ENCODE results near the gene RHD. TPM values are rescaled to one million over a fixed set of nuclear protein-coding genes. Genes with fewer than 3 reads are reported as not detected.

The RHD gene
- total and polyA plus RNA-seq, 2 of the 4 experiments (the other 2 are of a cell fraction): not detected

GRCh38 chr1:25247024-25247828 is 25.1 kb upstream of the RHD start, which contains the start of gene RSRP1:
Gene RSRP1, minus strand, starts transcription at chr1:25247454. Its CDS starts 491 bp downstream, at chr1:25246963.
- H2BK20ac ChIP-seq (ENCODE audit: low read depth, low read length): no peak within 1 kb of the TSS
- intact Hi-C loops (cut with micrococcal nuclease): loop anchor here (5.0 to 10.0 kb wide), 2 partner anchors 95 to 568 kb away; partner anchors contain the start of gene MTFR1L
- H3K23ac ChIP-seq (ENCODE audit: low read depth, low read length): peak within 1 kb of the TSS; percentile 94
- ChIA-PET CTCF (no interaction called here), POLR2A (ENCODE audit: unreplicated experiment) (interaction anchor here (0.5 to 1.4 kb wide), 4 partner anchors 11 to 185 kb away, joined by 3 to 12 read pairs (median 6); partner anchors contain the start of gene SYF2)
- DNase-seq (peak; percentile 95), ATAC-seq (ENCODE audit: low read depth) (peak; percentile 93)
- WGBS, 2 experiments (ENCODE audit: extremely low coverage in 2 of 2, insufficient read length in 1 of 2): 0% methylated on average over 40 of the region's 79 CpGs; no CpG with 5 or more reads in 1 of the 2 experiments
- peak within 1 kb of the TSS; percentile 97 for H3K14ac ChIP-seq (replicated peaks; ENCODE audit: low read depth, low read length)
- H4K8ac ChIP-seq (ENCODE audit: low read depth in 2 of 2, low read length in 2 of 2): peak within 1 kb of the TSS; percentile 49 to 97
- peak within 1 kb of the TSS; percentile 78 for H3K18ac ChIP-seq (ENCODE audit: low read depth, low read length)
- H3K4me2 ChIP-seq (ENCODE audit: low read depth, low read length): peak within 1 kb of the TSS; percentile 96
- peak within 1 kb of the TSS; percentile 45 for H2BK120ac ChIP-seq (ENCODE audit: low read depth, low read length)
- peak; percentile 82 for TF ChIP-seq CHD1 (IDR thresholded peaks at IDR 0.05; ENCODE audit: low read depth, low read length)
- peak; percentile 100 for TF ChIP-seq POLR2A (IDR thresholded peaks at IDR 0.05; ENCODE audit: low read depth, low read length)
- 0 out of 2 replicates have a peak, but pooled peaks have one; percentile 24 for TF ChIP-seq NFE2L2 (IDR thresholded peaks at IDR 0.05; ENCODE audit: low read depth, low read length)
- TF ChIP-seq FOS (IDR thresholded peaks at IDR 0.05; ENCODE audit: low read depth, low read length): no peak
- TF ChIP-seq BHLHE40 (IDR thresholded peaks at IDR 0.05; ENCODE audit: low read depth, low read length): peak; percentile 52
- peak; percentile 72 for TF ChIP-seq MXI1 (IDR thresholded peaks at IDR 0.05; ENCODE audit: borderline replicate concordance, low read depth, low read length)
- no peak for TF ChIP-seq SMC3 (IDR thresholded peaks at IDR 0.05; ENCODE audit: low read depth, low read length)
- TF ChIP-seq MAZ (IDR thresholded peaks at IDR 0.05; ENCODE audit: borderline replicate concordance, low read depth, low read length): peak; percentile 40; the same call in 1 of the 2 replicates
- TF ChIP-seq RFX5 (IDR thresholded peaks at IDR 0.05; ENCODE audit: low read depth, low read length): no peak
- TF ChIP-seq CEBPB (IDR thresholded peaks at IDR 0.05; ENCODE audit: low read depth, low read length): peak; percentile 99
- in situ Hi-C loops (cut with MboI; ENCODE audit: low sequenced_read_pairs): loop anchor here (25.0 kb wide), 1 partner anchor 565 kb away; the partner anchor contains the start of genes MTFR1L and SELENON
- H4K5ac ChIP-seq (ENCODE audit: low read depth, low read length): peak within 1 kb of the TSS; percentile 88
- H2AK5ac ChIP-seq (ENCODE audit: low read depth, low read length): peak within 1 kb of the TSS; percentile 99
- dilution Hi-C loops (cut with HindIII; ENCODE audit: low sequenced_read_pairs, unreplicated experiment): no loop called here
- no peaks in the 10 kb centered on the region for H3K9me1 ChIP-seq (ENCODE audit: insufficient read depth, low read length)
- H4K91ac ChIP-seq (ENCODE audit: insufficient read depth, low read depth, low read length): peak within 1 kb of the TSS; percentile 91
- peak within 1 kb of the TSS; percentile 97 for H3K56ac ChIP-seq (ENCODE audit: extremely low read depth, insufficient read depth, low read length)
- peaks cover 34% of the 10 kb centered on the region for H4K20me1 ChIP-seq (ENCODE audit: insufficient read depth, low read length)
- H2BK5ac ChIP-seq (ENCODE audit: low read depth, low read length, poor library complexity, severe bottlenecking): peak within 1 kb of the TSS; percentile 91
- peak within 1 kb of the TSS; percentile 75 for H3K4me3 ChIP-seq (ENCODE audit: insufficient read depth, low read depth, low read length)
- peak within 1 kb of the TSS; percentile 95 for H3K4ac ChIP-seq (ENCODE audit: low read depth, low read length)
- H3K27ac ChIP-seq (ENCODE audit: insufficient read depth, low read length): peak within 1 kb of the TSS; percentile 93
- TSS peak; percentile 79 for BruUV-seq (replicated peaks)
- peak within 1 kb of the TSS; percentile 91 for H2AFZ ChIP-seq (replicated peaks; ENCODE audit: low read length, poor library complexity)
- peak within 1 kb of the TSS; percentile 97 for H3K9ac ChIP-seq (ENCODE audit: low read depth, low read length)
- no peak within 1 kb of the TSS; the same call in 2 of the 3 replicates for H2BK15ac ChIP-seq (ENCODE audit: low read depth, low read length)
- H3K9me3 ChIP-seq (ENCODE audit: control insufficient read depth, insufficient read depth, low read length): no peaks in the 10 kb centered on the region
- H2AK9ac ChIP-seq (replicated peaks; ENCODE audit: low read depth, low read length, poor library complexity): peak within 1 kb of the TSS; percentile 100
- H3K27me3 ChIP-seq (ENCODE audit: control insufficient read depth, insufficient read depth, low read length): no peaks in the 10 kb centered on the region
- H3K79me1 ChIP-seq (ENCODE audit: low read depth in 1 of 2, low read length in 2 of 2): peaks cover 8 to 38% of the 10 kb centered on the region in 2 experiments
- no peaks in the 10 kb centered on the region for H3K4me1 ChIP-seq (ENCODE audit: control insufficient read depth, insufficient read depth, low read length)
- H3K36me3 ChIP-seq (ENCODE audit: control insufficient read depth, insufficient read depth, low read length): peaks cover 18% of the 10 kb centered on the region

Measured in IMR-90 (cell line).